Stimulated activated CD8-positive, alpha-beta memory T cell treated with anti-CD3 and anti-CD28 coated beads, Interleukin-12 subunit alpha, Interleukin-12 subunit beta, amount 100 ng/mL, for 4 hours (primary cell): Measurements from ENCODE around the gene SELENOP.

Source experiments
- DNase-seq: peaks from one replicate; pipeline ENCODE4 v3.0.0-alpha.2; 2020; ENCODE audit warnings: low read depth

The SELENOP gene

GRCh38 chr5:42798284-42799240 lies 13.1 kb downstream of the SELENOP start:
- no peak for DNase-seq

- no peak for DNase-seq
These were observed 20.5 kb downstream of the SELENOP start for GRCh38 chr5:42791151-42791550.

- DNase-seq, result no peak
These were observed 23.8 kb downstream of the SELENOP start for GRCh38 chr5:42787845-42788244.

- no peak for DNase-seq
These were observed 24.6 kb downstream of the SELENOP start for GRCh38 chr5:42787073-42787472.

GRCh38 chr5:42785756-42786155 lies 25.9 kb downstream of the SELENOP start:
- no peak for DNase-seq

GRCh38 chr5:42784132-42784531 lies 27.6 kb downstream of the SELENOP start:
- no peak for DNase-seq

- DNase-seq, result no peak
These were observed 30.1 kb downstream of the SELENOP start for GRCh38 chr5:42781584-42781983.

- no peak for DNase-seq
These were observed 32.6 kb downstream of the SELENOP start for GRCh38 chr5:42779083-42779482.

- DNase-seq, result no peak
These were observed 39.3 kb downstream of the SELENOP start for GRCh38 chr5:42772265-42772993.

- no peak for DNase-seq
These were observed 41.7 kb downstream of the SELENOP start for GRCh38 chr5:42770003-42770402.

GRCh38 chr5:42768106-42768504 lies 43.6 kb downstream of the SELENOP start:
- DNase-seq, result no peak

- no peak for DNase-seq
These were observed 44.1 kb downstream of the SELENOP start for GRCh38 chr5:42767491-42768105.

GRCh38 chr5:42761791-42762190 lies 49.9 kb downstream of the SELENOP start:
- DNase-seq, result no peak

- DNase-seq, result no peak
These were observed 51.3 kb downstream of the SELENOP start for GRCh38 chr5:42760426-42760825.

- DNase-seq, result no peak
These were observed 52.2 kb downstream of the SELENOP start for GRCh38 chr5:42759456-42759855.

GRCh38 chr5:42756606-42757601 lies 54.8 kb downstream of the SELENOP start, which contains the start of gene CCDC152:
CCDC152 (plus strand) TSS chr5:42756818; CDS start chr5:42759122, 2,304 bp downstream.
- peak; percentile 28 for DNase-seq

GRCh38 chr5:42753099-42753498 lies 58.6 kb downstream of the SELENOP start:
- no peak for DNase-seq

- no peak for DNase-seq
These were observed 60.6 kb downstream of the SELENOP start for GRCh38 chr5:42751044-42751443.

- DNase-seq, result no peak
These were observed 61.2 kb downstream of the SELENOP start for GRCh38 chr5:42750507-42750906.
